ENCODE measurements around the gene ETV6. TPM values are rescaled to one million over a fixed set of nuclear protein-coding genes. Genes with fewer than 3 reads are reported as not detected.

ETV6 gene
- total RNA-seq, 2 donors from 2014 or later, result 41.4 to 58.4 TPM

DNA sequence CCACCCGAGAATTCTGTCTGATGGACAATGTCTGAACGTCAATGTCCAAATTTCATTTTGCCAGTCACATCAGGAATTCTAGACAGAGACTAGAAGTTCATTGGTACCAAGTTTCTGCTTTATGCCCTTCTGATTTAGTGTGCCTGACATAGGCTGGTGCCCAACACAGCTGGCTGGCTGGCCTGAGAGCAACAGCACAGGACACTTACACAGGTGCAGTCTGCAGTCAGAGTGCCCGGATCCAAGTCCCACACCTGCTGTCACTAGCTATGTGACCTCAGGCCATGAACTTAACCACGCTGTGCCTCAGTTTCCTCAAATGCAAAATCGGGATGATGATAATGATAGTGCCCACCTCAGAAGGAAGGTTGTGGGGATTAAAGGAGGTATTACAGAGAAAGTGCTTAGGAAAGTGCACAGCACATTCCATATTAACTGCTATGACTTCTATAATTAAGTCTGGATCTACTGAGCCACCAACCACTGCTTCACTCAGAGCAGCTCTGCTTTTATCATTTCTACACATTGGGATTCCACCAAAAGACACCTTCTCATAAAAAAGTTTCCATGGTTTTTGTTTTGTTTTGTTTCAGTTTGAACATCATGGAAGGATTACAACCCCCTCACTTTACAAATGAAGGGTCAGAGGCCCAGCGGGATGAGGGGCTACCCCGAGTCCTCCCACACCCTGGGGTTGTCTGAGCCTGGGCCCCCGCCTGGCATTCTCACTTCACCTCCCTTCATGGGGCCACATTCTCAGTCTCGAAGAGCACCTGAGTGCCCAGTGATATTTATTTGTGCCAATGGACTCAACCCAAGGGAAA, 252.4 kb downstream of the ETV6 start:
- ATAC-seq (ENCODE audit: insufficient number of reproducible peaks, low FRiP score, low read depth), result no peak
- H3K27me3 ChIP-seq (replicated peaks; ENCODE audit: insufficient read depth), result no peaks in the 10 kb centered on the region

DNA sequence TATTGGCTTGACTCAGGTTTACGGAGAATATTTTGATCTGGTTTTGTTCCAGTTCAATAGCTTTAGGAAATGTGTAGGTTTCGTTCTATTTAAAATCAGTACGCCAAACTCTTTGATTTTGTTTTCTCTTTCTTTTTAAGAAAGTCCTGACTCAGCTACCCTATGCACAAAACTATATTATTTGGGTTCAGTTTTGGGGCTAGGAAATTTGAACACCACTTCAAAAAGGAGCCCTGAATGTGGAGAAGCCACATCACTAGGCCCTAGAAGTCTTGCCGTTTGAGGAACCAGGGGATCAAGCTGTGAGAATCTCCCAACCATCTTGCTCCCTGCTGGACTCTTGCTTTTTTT, 253.0 kb downstream of the ETV6 start:
- ATAC-seq (ENCODE audit: insufficient number of reproducible peaks, low FRiP score, low read depth) (no peak), DNase-seq (ENCODE audit: low spot score) (no peak)
- Histone ChIP-seq H3K4me1 (ENCODE audit: control insufficient read depth in 1 of 2, low read depth in 2 of 2) (peaks cover 0 to 5% of the 10 kb centered on the region in 2 donors), H3K27ac (no peak overlapping the region), H3K27me3 (replicated peaks; ENCODE audit: insufficient read depth) (no peaks in the 10 kb centered on the region), H3K36me3 (no peaks in the 10 kb centered on the region), H3K4me3 (no peak overlapping the region), H3K9me3 (peaks cover 7% of the 10 kb centered on the region)
- TF ChIP-seq, protein P1, sequence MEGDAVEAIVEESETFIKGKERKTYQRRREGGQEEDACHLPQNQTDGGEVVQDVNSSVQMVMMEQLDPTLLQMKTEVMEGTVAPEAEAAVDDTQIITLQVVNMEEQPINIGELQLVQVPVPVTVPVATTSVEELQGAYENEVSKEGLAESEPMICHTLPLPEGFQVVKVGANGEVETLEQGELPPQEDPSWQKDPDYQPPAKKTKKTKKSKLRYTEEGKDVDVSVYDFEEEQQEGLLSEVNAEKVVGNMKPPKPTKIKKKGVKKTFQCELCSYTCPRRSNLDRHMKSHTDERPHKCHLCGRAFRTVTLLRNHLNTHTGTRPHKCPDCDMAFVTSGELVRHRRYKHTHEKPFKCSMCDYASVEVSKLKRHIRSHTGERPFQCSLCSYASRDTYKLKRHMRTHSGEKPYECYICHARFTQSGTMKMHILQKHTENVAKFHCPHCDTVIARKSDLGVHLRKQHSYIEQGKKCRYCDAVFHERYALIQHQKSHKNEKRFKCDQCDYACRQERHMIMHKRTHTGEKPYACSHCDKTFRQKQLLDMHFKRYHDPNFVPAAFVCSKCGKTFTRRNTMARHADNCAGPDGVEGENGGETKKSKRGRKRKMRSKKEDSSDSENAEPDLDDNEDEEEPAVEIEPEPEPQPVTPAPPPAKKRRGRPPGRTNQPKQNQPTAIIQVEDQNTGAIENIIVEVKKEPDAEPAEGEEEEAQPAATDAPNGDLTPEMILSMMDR (IDR thresholded peaks at IDR 0.05), result no peak

More for the DNA sequence above, 252.4 kb downstream of the ETV6 start:
- DNase-seq (ENCODE audit: low spot score), result no peak
- Histone ChIP-seq H3K9me3 (peaks cover 1% of the 10 kb centered on the region), H3K4me1 (ENCODE audit: control insufficient read depth in 1 of 2, low read depth in 2 of 2) (peaks cover 0 to 3% of the 10 kb centered on the region in 2 donors), H3K36me3 (no peaks in the 10 kb centered on the region), H3K27ac (no peak overlapping the region), H3K4me3 (no peak overlapping the region)
- TF ChIP-seq, protein P1 (IDR thresholded peaks at IDR 0.05), result no peak

DNA sequence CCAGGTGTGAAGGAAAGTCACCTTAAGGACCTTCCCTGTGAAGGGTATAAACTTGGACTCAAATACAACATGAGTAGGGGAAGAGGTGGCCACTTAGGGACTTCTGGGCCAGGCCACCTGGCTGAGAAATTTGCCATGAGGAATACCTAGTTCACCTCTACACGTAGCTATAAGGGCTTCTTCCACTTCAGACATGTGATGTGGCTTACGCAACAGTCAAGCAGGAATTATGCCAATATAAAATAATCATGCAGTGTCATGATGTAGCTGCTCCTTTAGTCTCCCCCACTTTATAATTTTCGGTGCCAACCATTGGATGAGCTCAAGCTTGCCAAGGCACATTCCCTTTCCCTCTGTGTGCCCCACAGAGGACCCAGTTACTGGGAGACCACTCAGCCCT, 254.7 kb downstream of the ETV6 start:
- ATAC-seq (ENCODE audit: insufficient number of reproducible peaks, low FRiP score, low read depth) (no peak), DNase-seq (ENCODE audit: low spot score) (no peak)
- Histone ChIP-seq H3K27ac (no peak overlapping the region), H3K27me3 (replicated peaks; ENCODE audit: insufficient read depth) (no peaks in the 10 kb centered on the region), H3K4me1 (ENCODE audit: control insufficient read depth in 1 of 2, low read depth in 2 of 2) (peaks cover 0 to 5% of the 10 kb centered on the region in 2 donors), H3K9me3 (peaks cover 10% of the 10 kb centered on the region), H3K4me3 (no peak overlapping the region), H3K36me3 (no peaks in the 10 kb centered on the region)
- TF ChIP-seq, protein P1 (IDR thresholded peaks at IDR 0.05), result no peak

DNA sequence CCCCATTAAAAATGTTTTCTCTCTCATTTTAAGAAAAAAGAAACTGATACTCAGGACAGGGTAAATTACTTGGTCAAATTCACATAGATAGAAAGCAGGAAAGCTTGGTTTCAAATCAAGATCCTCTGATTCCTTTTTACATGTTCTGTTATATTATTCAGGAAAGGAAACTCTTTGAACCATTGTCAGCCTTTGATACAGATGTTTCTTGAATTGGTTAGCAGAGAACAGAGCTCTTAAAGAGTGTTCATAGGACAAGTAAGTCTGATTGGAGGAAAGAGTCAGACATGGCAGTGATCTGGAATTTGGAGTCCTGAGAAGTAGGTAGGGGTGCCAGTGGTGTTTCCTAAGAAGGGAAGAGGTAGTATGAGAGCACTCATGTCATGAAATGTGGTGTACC, 256.1 kb downstream of the ETV6 start:
- no peak overlapping the region for H3K27ac ChIP-seq
- DNase-seq (ENCODE audit: low spot score), result no peak
- H3K4me3 ChIP-seq, result no peak overlapping the region
- peaks cover 0 to 5% of the 10 kb centered on the region in 2 donors for H3K4me1 ChIP-seq (ENCODE audit: control insufficient read depth in 1 of 2, low read depth in 2 of 2)
- H3K9me3 ChIP-seq, result peaks cover 10% of the 10 kb centered on the region
- H3K36me3 ChIP-seq, result no peaks in the 10 kb centered on the region
- H3K27me3 ChIP-seq (replicated peaks; ENCODE audit: insufficient read depth), result no peaks in the 10 kb centered on the region
- TF ChIP-seq, protein P1 (IDR thresholded peaks at IDR 0.05), result no peak
- no peak for ATAC-seq (ENCODE audit: insufficient number of reproducible peaks, low FRiP score, low read depth)

DNA sequence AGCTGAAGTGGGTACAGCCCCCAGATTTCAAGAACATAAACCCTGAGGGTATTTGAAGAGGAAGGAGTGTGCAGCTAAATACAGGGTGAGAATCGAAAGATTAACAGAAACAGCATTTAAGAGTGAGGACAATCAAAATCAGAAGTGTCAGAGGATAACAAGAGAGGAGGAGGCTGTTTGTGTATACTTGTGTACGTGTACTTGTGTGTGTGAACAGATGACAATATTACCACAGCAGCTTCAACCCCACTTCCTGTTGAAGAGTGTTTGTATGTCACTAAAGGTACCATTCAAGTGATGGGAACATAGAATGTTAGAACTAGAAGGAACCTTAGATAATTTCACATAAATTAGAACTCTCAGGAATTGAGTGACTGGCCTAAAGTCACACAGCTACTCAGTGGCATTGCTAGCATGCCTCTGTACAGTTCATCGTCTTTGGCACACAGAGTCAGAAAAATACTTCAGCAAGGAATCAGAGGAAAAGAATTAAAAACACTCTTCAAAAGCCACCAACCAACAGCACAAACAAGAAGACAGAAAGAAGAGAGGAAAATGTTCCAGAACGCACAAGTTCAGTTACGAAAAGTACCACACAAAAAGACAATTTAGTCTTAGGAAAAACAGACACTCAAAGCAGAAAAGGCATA, 256.9 kb downstream of the ETV6 start:
- ATAC-seq (ENCODE audit: insufficient number of reproducible peaks, low FRiP score, low read depth) (no peak), DNase-seq (ENCODE audit: low spot score) (no peak)
- Histone ChIP-seq H3K27me3 (replicated peaks; ENCODE audit: insufficient read depth) (no peaks in the 10 kb centered on the region), H3K4me3 (no peak overlapping the region), H3K9me3 (peaks cover 10% of the 10 kb centered on the region), H3K36me3 (no peaks in the 10 kb centered on the region), H3K4me1 (ENCODE audit: control insufficient read depth in 1 of 2, low read depth in 2 of 2) (peaks cover 0 to 5% of the 10 kb centered on the region in 2 donors), H3K27ac (peak overlapping the region in 1 of 2 donors; percentile 40)
- TF ChIP-seq, protein P1 (IDR thresholded peaks at IDR 0.05), result no peak
